Body of pancreas (tissue), 4 donors: Measurements from ENCODE around the gene RAC3.

ENCODE experiments used
- POLR2A ChIP-seq, 3 donors: fragments of 450-650 bp; IDR thresholded peaks; one replicate each; pipeline ENCODE4 v1.6.1; 2016; ENCODE audit warnings: antibody characterized with exemption in 3 of 3, mild to moderate bottlenecking in 2 of 3
- TF ChIP-seq, protein P1 (sequence below), 7 experiments: fragments of 450-650 bp in 4 of 7; fragments of 200-600 bp in 3 of 7; sonication (generic) in 3 of 7; IDR thresholded peaks; one replicate each; pipeline ENCODE4 v1.5.1; 2016 to 2019; ENCODE audit warnings: antibody characterized with exemption in 7 of 7

DNA sequence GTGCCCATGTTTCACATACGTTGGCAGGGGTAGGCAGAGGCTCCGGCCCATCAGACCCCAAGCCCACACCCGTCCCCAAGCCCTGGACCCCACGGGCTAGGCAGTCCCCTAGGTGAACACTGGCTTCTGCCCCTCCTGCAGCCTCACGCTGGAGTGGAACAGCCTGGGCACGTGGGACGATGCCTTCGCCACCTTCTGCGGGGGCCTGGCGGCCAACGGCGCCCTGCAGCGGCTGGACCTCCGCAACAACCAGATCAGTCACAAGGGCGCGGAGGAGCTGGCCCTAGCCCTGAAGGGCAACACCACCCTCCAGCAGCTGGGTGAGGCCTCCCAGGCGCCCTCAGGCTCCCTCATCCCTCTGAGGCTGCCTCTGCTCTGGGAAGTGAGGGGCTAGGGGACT lies 6.6 kb upstream of the RAC3 start:
- TF ChIP-seq POLR2A (IDR thresholded peaks at IDR 0.05) = no peak
- TF ChIP-seq, protein P1, sequence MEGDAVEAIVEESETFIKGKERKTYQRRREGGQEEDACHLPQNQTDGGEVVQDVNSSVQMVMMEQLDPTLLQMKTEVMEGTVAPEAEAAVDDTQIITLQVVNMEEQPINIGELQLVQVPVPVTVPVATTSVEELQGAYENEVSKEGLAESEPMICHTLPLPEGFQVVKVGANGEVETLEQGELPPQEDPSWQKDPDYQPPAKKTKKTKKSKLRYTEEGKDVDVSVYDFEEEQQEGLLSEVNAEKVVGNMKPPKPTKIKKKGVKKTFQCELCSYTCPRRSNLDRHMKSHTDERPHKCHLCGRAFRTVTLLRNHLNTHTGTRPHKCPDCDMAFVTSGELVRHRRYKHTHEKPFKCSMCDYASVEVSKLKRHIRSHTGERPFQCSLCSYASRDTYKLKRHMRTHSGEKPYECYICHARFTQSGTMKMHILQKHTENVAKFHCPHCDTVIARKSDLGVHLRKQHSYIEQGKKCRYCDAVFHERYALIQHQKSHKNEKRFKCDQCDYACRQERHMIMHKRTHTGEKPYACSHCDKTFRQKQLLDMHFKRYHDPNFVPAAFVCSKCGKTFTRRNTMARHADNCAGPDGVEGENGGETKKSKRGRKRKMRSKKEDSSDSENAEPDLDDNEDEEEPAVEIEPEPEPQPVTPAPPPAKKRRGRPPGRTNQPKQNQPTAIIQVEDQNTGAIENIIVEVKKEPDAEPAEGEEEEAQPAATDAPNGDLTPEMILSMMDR (IDR thresholded peaks at IDR 0.05) = no peak
